Vagina (tissue), 2 donors: Measurements from ENCODE around the gene RNU1-1.
"Not testable (repeated sequence)": the region's sequence is repeated elsewhere in the genome, so short reads cannot be mapped to it uniquely, and the experiment has no call there.

Source experiments
- CTCF ChIP-seq, 3 experiments: fragments of 450-650 bp in 2 of 3; fragments of 200-600 bp in 1 of 3; sonication (generic) in 1 of 3; IDR thresholded peaks; one replicate each; pipeline ENCODE4 v1.5.1; 2017 to 2019; ENCODE audit warnings: antibody characterized with exemption in 3 of 3, mild to moderate bottlenecking in 2 of 3, moderate library complexity in 2 of 3
- POLR2AphosphoS5 ChIP-seq, 2 donors: sonication (generic); formaldehyde crosslinking; IDR thresholded peaks; one replicate each; pipeline ENCODE4 v1.9.0; 2017; ENCODE audit warnings: antibody characterized with exemption in 2 of 2, mild to moderate bottlenecking in 2 of 2, low read depth in 1 of 2; ENCODE audit not compliant: insufficient read depth in 1 of 2

- TF ChIP-seq CTCF (IDR thresholded peaks at IDR 0.05); POLR2AphosphoS5 (IDR thresholded peaks at IDR 0.05; ENCODE audit: insufficient read depth in 1 of 2, low read depth in 1 of 2): not testable (repeated sequence)
These were observed 21.4 kb upstream of the RNU1-1 start for GRCh38 chr1:16535487-16535886.
